ENCODE results near the gene ENO2. TPM values are rescaled to one million over a fixed set of nuclear protein-coding genes. Genes with fewer than 3 reads are reported as not detected.

The ENO2 gene
- total and polyA plus RNA-seq, 3 donors from 2014 or later = 8.8 to 14.3 (median 8.9) TPM

MicroRNA genes within 50 kb of the gene (microRNA counts, 767-probe panel; counts per million panel counts)
- microRNA hsa-miR-141-3p (0 to 152 counts per million in 2 donors), microRNA hsa-miR-200c-3p (0 to 152 counts per million in 2 donors)

Small RNA genes lying within 50 kb of the gene (microRNA-seq; reads per million reads assigned to microRNA genes)
- gene MIR141 (ENCODE audit: borderline number of aligned reads in 2 of 2, borderline replicate concordance in 1 of 2) (2.8 to 9.0 reads per million in 2 donors), gene MIR200C (ENCODE audit: borderline number of aligned reads in 2 of 2, borderline replicate concordance in 1 of 2) (122 to 307 reads per million in 2 donors)

Small RNA genes lying within 50 kb of the gene (small RNA-seq; reads per million reads assigned to genes)
- gene MIR141 = 0.09 to 0.92 reads per million in 2 donors
- 0 to 1.5 reads per million in 2 donors for gene MIR200C
- 0 reads per million in 2 donors for gene RNU7-1
- gene SCARNA12 = 0.09 to 0.92 reads per million in 2 donors

Other genes with a start within 250 kb of the ENO2 start
- 10 to 100 TPM; 78.5 to 85.1 TPM for gene ZNF384, start 225.2 kb upstream of the ENO2 start, total RNA-seq
- gene ZNF384, start 225.2 kb upstream of the ENO2 start, polyA plus RNA-seq (ENCODE audit: insufficient read depth, low read depth, low replicate concordance) = 94.9 TPM
- gene PIANP, start 213.8 kb upstream of the ENO2 start, total RNA-seq = 1 to 10 TPM; 3.3 to 5.8 TPM
- 7.6 TPM for gene PIANP, start 213.8 kb upstream of the ENO2 start, polyA plus RNA-seq (ENCODE audit: insufficient read depth, low read depth, low replicate concordance)
- gene COPS7A, start 190.5 kb upstream of the ENO2 start, total RNA-seq = 10 to 100 TPM; 68.3 to 82.4 TPM
- 69.4 TPM for gene COPS7A, start 190.5 kb upstream of the ENO2 start, polyA plus RNA-seq (ENCODE audit: insufficient read depth, low read depth, low replicate concordance)
- gene MLF2, start 161.4 kb upstream of the ENO2 start, total RNA-seq = 100 to 1,000 TPM; 211 to 242 TPM
- gene MLF2, start 161.4 kb upstream of the ENO2 start, polyA plus RNA-seq (ENCODE audit: insufficient read depth, low read depth, low replicate concordance) = 177 TPM
- gene PTMS, start 148.2 kb upstream of the ENO2 start, total RNA-seq = 10 to 100 TPM; 53.4 to 64.3 TPM
- 185 TPM for gene PTMS, start 148.2 kb upstream of the ENO2 start, polyA plus RNA-seq (ENCODE audit: insufficient read depth, low read depth, low replicate concordance)
- gene LAG3, start 142.1 kb upstream of the ENO2 start, total RNA-seq = 1 to 10 TPM; 4.1 to 7.1 TPM
- gene LAG3, start 142.1 kb upstream of the ENO2 start, polyA plus RNA-seq (ENCODE audit: insufficient read depth, low read depth, low replicate concordance) = 6.3 TPM
- gene CD4, start 125.1 kb upstream of the ENO2 start, total RNA-seq = 1 to 10 TPM; 2.0 to 4.5 TPM
- 22.2 TPM for gene CD4, start 125.1 kb upstream of the ENO2 start, polyA plus RNA-seq (ENCODE audit: insufficient read depth, low read depth, low replicate concordance)
- gene GPR162, start 92.8 kb upstream of the ENO2 start, total RNA-seq = 1 to 10 TPM in 1 of 2 donors, under 1 TPM in 1; 0.94 to 2.2 TPM
- gene GPR162, start 92.8 kb upstream of the ENO2 start, polyA plus RNA-seq (ENCODE audit: insufficient read depth, low read depth, low replicate concordance) = 1.8 TPM
- 10 to 100 TPM; 13.1 to 18.8 TPM for gene P3H3, start 86.2 kb upstream of the ENO2 start, total RNA-seq
- gene P3H3, start 86.2 kb upstream of the ENO2 start, polyA plus RNA-seq (ENCODE audit: insufficient read depth, low read depth, low replicate concordance) = 19.2 TPM
- gene GNB3, start 73.7 kb upstream of the ENO2 start, total RNA-seq = 1 to 10 TPM; 4.8 to 5.0 TPM
- 1.6 TPM for gene GNB3, start 73.7 kb upstream of the ENO2 start, polyA plus RNA-seq (ENCODE audit: insufficient read depth, low read depth, low replicate concordance)
- gene CDCA3, start 63.3 kb upstream of the ENO2 start, total RNA-seq = 10 to 100 TPM; 27.5 to 43.5 TPM
- 81.7 TPM for gene CDCA3, start 63.3 kb upstream of the ENO2 start, polyA plus RNA-seq (ENCODE audit: insufficient read depth, low read depth, low replicate concordance)
- 10 to 100 TPM; 96.1 to 97.5 TPM for gene USP5, start 62.4 kb upstream of the ENO2 start, total RNA-seq
- 154 TPM for gene USP5, start 62.4 kb upstream of the ENO2 start, polyA plus RNA-seq (ENCODE audit: insufficient read depth, low read depth, low replicate concordance)
- gene TPI1, start 47.0 kb upstream of the ENO2 start, total RNA-seq = 100 to 1,000 TPM; 347 to 356 TPM
- gene TPI1, start 47.0 kb upstream of the ENO2 start, polyA plus RNA-seq (ENCODE audit: insufficient read depth, low read depth, low replicate concordance) = 544 TPM
- 10 to 100 TPM; 11.6 to 22.0 TPM for gene SPSB2, start 41.3 kb upstream of the ENO2 start, total RNA-seq
- 21.3 TPM for gene SPSB2, start 41.3 kb upstream of the ENO2 start, polyA plus RNA-seq (ENCODE audit: insufficient read depth, low read depth, low replicate concordance)
- 10 to 100 TPM; 32.7 to 33.9 TPM for gene LRRC23, start 9.8 kb upstream of the ENO2 start, total RNA-seq
- 112 TPM for gene LRRC23, start 9.8 kb upstream of the ENO2 start, polyA plus RNA-seq (ENCODE audit: insufficient read depth, low read depth, low replicate concordance)
- gene ATN1, start 13.4 kb downstream of the ENO2 start, total RNA-seq = 10 to 100 TPM; 63.4 to 73.2 TPM
- gene ATN1, start 13.4 kb downstream of the ENO2 start, polyA plus RNA-seq (ENCODE audit: insufficient read depth, low read depth, low replicate concordance) = 40.5 TPM
- gene RNU7-1, start 29.2 kb downstream of the ENO2 start, total RNA-seq = not detected
- gene RNU7-1, start 29.2 kb downstream of the ENO2 start, polyA plus RNA-seq (ENCODE audit: insufficient read depth, low read depth, low replicate concordance) = not detected
- 100 to 1,000 TPM; 143 to 236 TPM for gene C12orf57, start 29.4 kb downstream of the ENO2 start, total RNA-seq
- gene C12orf57, start 29.4 kb downstream of the ENO2 start, polyA plus RNA-seq (ENCODE audit: insufficient read depth, low read depth, low replicate concordance) = 141 TPM
- gene PTPN6, start 36.8 kb downstream of the ENO2 start, total RNA-seq = 1 to 10 TPM; 3.7 to 9.1 TPM
- 19.1 TPM for gene PTPN6, start 36.8 kb downstream of the ENO2 start, polyA plus RNA-seq (ENCODE audit: insufficient read depth, low read depth, low replicate concordance)
- gene PHB2, start 56.1 kb downstream of the ENO2 start, total RNA-seq = 100 to 1,000 TPM; 118 to 153 TPM
- gene PHB2, start 56.1 kb downstream of the ENO2 start, polyA plus RNA-seq (ENCODE audit: insufficient read depth, low read depth, low replicate concordance) = 97.3 TPM
- gene EMG1, start 56.3 kb downstream of the ENO2 start, total RNA-seq = 10 to 100 TPM; 40.2 to 45.5 TPM
- gene EMG1, start 56.3 kb downstream of the ENO2 start, polyA plus RNA-seq (ENCODE audit: insufficient read depth, low read depth, low replicate concordance) = 36.7 TPM
- gene LPCAT3, start 103.9 kb downstream of the ENO2 start, total RNA-seq = 10 to 100 TPM; 26.0 to 30.2 TPM
- 33.2 TPM for gene LPCAT3, start 103.9 kb downstream of the ENO2 start, polyA plus RNA-seq (ENCODE audit: insufficient read depth, low read depth, low replicate concordance)
- 100 to 1,000 TPM in 1 of 2 donors, 10 to 100 TPM in 1; 86.1 to 190 TPM for gene C1S, start 146.1 kb downstream of the ENO2 start, total RNA-seq
- gene C1S, start 146.1 kb downstream of the ENO2 start, polyA plus RNA-seq (ENCODE audit: insufficient read depth, low read depth, low replicate concordance) = 271 TPM
- gene C1R, start 177.9 kb downstream of the ENO2 start, total RNA-seq = 100 to 1,000 TPM in 1 of 2 donors, 10 to 100 TPM in 1; 51.4 to 174 TPM
- 330 TPM for gene C1R, start 177.9 kb downstream of the ENO2 start, polyA plus RNA-seq (ENCODE audit: insufficient read depth, low read depth, low replicate concordance)
- gene C1RL, start 194.6 kb downstream of the ENO2 start, total RNA-seq = 10 to 100 TPM; 23.9 to 31.8 TPM
- 19.8 TPM for gene C1RL, start 194.6 kb downstream of the ENO2 start, polyA plus RNA-seq (ENCODE audit: insufficient read depth, low read depth, low replicate concordance)
- gene RBP5, start 214.3 kb downstream of the ENO2 start, total RNA-seq = 1 to 10 TPM; 1.1 to 4.0 TPM
- gene RBP5, start 214.3 kb downstream of the ENO2 start, polyA plus RNA-seq (ENCODE audit: insufficient read depth, low read depth, low replicate concordance) = 11.8 TPM
- gene CLSTN3, start 215.8 kb downstream of the ENO2 start, total RNA-seq = 10 to 100 TPM; 18.8 to 22.7 TPM
- 19.9 TPM for gene CLSTN3, start 215.8 kb downstream of the ENO2 start, polyA plus RNA-seq (ENCODE audit: insufficient read depth, low read depth, low replicate concordance)